EL (cell line): ENCODE results near the gene LCE3B.
"Not testable (repeated sequence)": the region's sequence is repeated elsewhere in the genome, so short reads cannot be mapped to it uniquely, and the experiment has no call there.

Source experiments
- DNase-seq: peaks from one replicate; pipeline ENCODE4 v3.0.0-alpha.2; 2016

LCE3B gene

GRCh38 chr1:152613511-152613910 is at the start of gene LCE3B:
TSS of gene LCE3B (plus strand) at chr1:152613811. CDS start at chr1:152613811, 0 bp downstream.
- DNase-seq, result no peak

GRCh38 chr1:152565115-152565514 is 48.5 kb upstream of the LCE3B start:
- no peak for DNase-seq

GRCh38 chr1:152565535-152566215 is 47.9 kb upstream of the LCE3B start:
- no peak for DNase-seq

- DNase-seq, result no peak
Measured at GRCh38 chr1:152566681-152567080, 46.9 kb upstream of the LCE3B start, which contains the start of gene LCE3E. TSS of gene LCE3E (minus strand) at chr1:152566780. CDS start at chr1:152566208, 572 bp downstream.

- DNase-seq, result no peak
Measured at GRCh38 chr1:152577168-152577567, 36.4 kb upstream of the LCE3B start.

GRCh38 chr1:152579526-152579925 is 34.1 kb upstream of the LCE3B start:
- not testable (repeated sequence) for DNase-seq

GRCh38 chr1:152580433-152580832 is 33.2 kb upstream of the LCE3B start, which contains the start of gene LCE3D:
TSS of gene LCE3D (minus strand) at chr1:152580516. CDS start at chr1:152579936, 580 bp downstream.
- no peak for DNase-seq

- DNase-seq, result no peak
Measured at GRCh38 chr1:152582647-152583046, 31.0 kb upstream of the LCE3B start.

GRCh38 chr1:152585586-152585985 is 28.0 kb upstream of the LCE3B start:
- no peak for DNase-seq

- no peak for DNase-seq
Measured at GRCh38 chr1:152596986-152597385, 16.6 kb upstream of the LCE3B start.

- no peak for DNase-seq
Measured at GRCh38 chr1:152599934-152600333, 13.7 kb upstream of the LCE3B start, which contains the start of gene LCE3C. TSS of gene LCE3C (plus strand) at chr1:152600234. CDS start at chr1:152600732, 498 bp downstream.

- DNase-seq, result no peak
Measured at GRCh38 chr1:152621993-152622392, 8.4 kb downstream of the LCE3B start.

- DNase-seq, result no peak
Measured at GRCh38 chr1:152622803-152623202, 9.2 kb downstream of the LCE3B start, which contains the start of gene LCE3A. TSS of gene LCE3A (minus strand) at chr1:152623103. CDS start at chr1:152623103, 0 bp downstream.

- no peak for DNase-seq
Measured at GRCh38 chr1:152623203-152623844, 9.7 kb downstream of the LCE3B start.

GRCh38 chr1:152626744-152627143 is 13.1 kb downstream of the LCE3B start:
- DNase-seq, result no peak

GRCh38 chr1:152630596-152630995 is 17.0 kb downstream of the LCE3B start:
- no peak for DNase-seq

GRCh38 chr1:152640351-152640750 is 26.7 kb downstream of the LCE3B start:
- DNase-seq, result no peak

- DNase-seq, result no peak
Measured at GRCh38 chr1:152643945-152644344, 30.3 kb downstream of the LCE3B start.

- DNase-seq, result no peak
Measured at GRCh38 chr1:152645146-152645545, 31.5 kb downstream of the LCE3B start.

- DNase-seq, result peak; percentile 7
Measured at GRCh38 chr1:152646656-152647055, 33.0 kb downstream of the LCE3B start.

- DNase-seq, result peak; percentile 60
Measured at GRCh38 chr1:152654110-152654509, 40.5 kb downstream of the LCE3B start.

- no peak for DNase-seq
Measured at GRCh38 chr1:152656459-152656858, 42.8 kb downstream of the LCE3B start.

GRCh38 chr1:152657677-152658076 is 44.1 kb downstream of the LCE3B start:
- DNase-seq, result no peak

GRCh38 chr1:152658649-152659048 is 45.0 kb downstream of the LCE3B start:
- DNase-seq, result no peak
